Measurements from ENCODE around the gene JTB. TPM values are rescaled to one million over a fixed set of nuclear protein-coding genes. Genes with fewer than 3 reads are reported as not detected.
A peak's percentile ranks its signal among the peaks of the same experiment; 100 is the strongest.

Gene JTB
- total and polyA plus RNA-seq, 9 of the 15 experiments (the other 6 are each of a cell fraction or from before 2014, with no cell fraction given): 24.7 to 308 (median 151) TPM

DNA sequence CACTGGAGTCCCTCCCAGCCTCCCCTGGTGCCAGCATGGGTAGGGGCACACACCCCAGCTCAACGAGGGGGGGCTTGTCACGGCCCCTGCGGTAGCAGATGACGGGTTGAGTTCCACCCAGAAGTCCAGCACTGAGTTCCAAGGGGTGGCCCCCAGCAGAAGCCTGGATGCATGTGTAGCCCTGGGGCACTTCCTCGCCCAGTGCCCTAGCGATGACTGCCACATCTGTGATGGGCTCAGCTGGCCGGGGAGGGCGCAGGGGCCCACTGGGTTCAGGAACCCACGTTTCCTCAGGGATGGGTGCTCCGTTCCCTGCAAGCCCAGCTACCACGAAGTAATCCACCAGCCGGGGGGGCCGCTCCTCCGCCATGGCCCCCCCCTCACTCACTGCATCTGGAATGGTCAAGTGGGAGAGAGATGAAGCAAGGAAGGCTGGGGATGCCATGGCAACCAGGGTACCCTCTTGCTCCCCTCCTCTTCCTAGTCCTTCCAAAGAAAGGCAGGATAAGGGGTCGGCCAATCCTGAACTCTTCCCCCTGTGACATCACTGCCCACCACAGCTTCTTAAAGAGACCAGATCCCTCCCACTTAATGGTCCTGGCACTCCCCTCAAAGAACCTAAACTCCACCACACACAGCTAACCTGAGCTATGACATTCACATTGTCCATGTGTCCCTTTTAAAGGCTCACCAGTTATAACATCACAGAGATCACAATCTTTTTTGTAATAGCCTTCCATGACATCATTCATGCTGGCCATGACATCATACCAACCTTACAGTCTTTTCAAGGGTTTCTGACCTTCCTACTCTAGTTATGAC, 33.3 kb downstream of the JTB start (continued):
- TF ChIP-seq, protein P1, sequence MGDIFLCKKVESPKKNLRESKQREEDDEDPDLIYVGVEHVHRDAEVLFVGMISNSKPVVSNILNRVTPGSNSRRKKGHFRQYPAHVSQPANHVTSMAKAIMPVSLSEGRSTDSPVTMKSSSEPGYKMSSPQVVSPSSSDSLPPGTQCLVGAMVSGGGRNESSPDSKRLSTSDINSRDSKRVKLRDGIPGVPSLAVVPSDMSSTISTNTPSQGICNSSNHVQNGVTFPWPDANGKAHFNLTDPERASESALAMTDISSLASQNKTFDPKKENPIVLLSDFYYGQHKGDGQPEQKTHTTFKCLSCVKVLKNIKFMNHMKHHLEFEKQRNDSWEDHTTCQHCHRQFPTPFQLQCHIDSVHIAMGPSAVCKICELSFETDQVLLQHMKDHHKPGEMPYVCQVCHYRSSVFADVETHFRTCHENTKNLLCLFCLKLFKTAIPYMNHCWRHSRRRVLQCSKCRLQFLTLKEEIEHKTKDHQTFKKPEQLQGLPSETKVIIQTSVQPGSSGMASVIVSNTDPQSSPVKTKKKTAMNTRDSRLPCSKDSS (IDR thresholded peaks at IDR 0.05; ENCODE audit: low read depth, partially characterized antibody): no peak
- TF ChIP-seq ATF7 (IDR thresholded peaks at IDR 0.05) (peak; percentile 71; the same call in 1 of the 2 replicates), ZKSCAN1 (IDR thresholded peaks at IDR 0.05; ENCODE audit: low read depth, low read length) (no peak), STAT5A (IDR thresholded peaks at IDR 0.05; ENCODE audit: borderline replicate concordance, low read length) (no peak), SOX6 (IDR thresholded peaks at IDR 0.05) (no peak), MXI1 (IDR thresholded peaks at IDR 0.05; ENCODE audit: low read depth, low read length) (no peak), FUS (optimal IDR thresholded peaks at IDR 0.05; ENCODE audit: low read depth, low read length) (no peak), EWSR1 (IDR thresholded peaks at IDR 0.05; ENCODE audit: borderline replicate concordance, low read depth, partially characterized antibody) (no peak)
- TF ChIP-seq, protein P2, sequence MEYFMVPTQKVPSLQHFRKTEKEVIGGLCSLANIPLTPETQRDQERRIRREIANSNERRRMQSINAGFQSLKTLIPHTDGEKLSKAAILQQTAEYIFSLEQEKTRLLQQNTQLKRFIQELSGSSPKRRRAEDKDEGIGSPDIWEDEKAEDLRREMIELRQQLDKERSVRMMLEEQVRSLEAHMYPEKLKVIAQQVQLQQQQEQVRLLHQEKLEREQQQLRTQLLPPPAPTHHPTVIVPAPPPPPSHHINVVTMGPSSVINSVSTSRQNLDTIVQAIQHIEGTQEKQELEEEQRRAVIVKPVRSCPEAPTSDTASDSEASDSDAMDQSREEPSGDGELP (CRISPR knock-in tag; IDR thresholded peaks at IDR 0.05; ENCODE audit: borderline replicate concordance): peak; percentile 14; the same call in 1 of the 2 replicates
- TF ChIP-seq, protein P3, sequence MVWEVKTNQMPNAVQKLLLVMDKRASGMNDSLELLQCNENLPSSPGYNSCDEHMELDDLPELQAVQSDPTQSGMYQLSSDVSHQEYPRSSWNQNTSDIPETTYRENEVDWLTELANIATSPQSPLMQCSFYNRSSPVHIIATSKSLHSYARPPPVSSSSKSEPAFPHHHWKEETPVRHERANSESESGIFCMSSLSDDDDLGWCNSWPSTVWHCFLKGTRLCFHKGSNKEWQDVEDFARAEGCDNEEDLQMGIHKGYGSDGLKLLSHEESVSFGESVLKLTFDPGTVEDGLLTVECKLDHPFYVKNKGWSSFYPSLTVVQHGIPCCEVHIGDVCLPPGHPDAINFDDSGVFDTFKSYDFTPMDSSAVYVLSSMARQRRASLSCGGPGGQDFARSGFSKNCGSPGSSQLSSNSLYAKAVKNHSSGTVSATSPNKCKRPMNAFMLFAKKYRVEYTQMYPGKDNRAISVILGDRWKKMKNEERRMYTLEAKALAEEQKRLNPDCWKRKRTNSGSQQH (CRISPR knock-in tag; IDR thresholded peaks at IDR 0.05): no peak
- TF ChIP-seq, protein P4, sequence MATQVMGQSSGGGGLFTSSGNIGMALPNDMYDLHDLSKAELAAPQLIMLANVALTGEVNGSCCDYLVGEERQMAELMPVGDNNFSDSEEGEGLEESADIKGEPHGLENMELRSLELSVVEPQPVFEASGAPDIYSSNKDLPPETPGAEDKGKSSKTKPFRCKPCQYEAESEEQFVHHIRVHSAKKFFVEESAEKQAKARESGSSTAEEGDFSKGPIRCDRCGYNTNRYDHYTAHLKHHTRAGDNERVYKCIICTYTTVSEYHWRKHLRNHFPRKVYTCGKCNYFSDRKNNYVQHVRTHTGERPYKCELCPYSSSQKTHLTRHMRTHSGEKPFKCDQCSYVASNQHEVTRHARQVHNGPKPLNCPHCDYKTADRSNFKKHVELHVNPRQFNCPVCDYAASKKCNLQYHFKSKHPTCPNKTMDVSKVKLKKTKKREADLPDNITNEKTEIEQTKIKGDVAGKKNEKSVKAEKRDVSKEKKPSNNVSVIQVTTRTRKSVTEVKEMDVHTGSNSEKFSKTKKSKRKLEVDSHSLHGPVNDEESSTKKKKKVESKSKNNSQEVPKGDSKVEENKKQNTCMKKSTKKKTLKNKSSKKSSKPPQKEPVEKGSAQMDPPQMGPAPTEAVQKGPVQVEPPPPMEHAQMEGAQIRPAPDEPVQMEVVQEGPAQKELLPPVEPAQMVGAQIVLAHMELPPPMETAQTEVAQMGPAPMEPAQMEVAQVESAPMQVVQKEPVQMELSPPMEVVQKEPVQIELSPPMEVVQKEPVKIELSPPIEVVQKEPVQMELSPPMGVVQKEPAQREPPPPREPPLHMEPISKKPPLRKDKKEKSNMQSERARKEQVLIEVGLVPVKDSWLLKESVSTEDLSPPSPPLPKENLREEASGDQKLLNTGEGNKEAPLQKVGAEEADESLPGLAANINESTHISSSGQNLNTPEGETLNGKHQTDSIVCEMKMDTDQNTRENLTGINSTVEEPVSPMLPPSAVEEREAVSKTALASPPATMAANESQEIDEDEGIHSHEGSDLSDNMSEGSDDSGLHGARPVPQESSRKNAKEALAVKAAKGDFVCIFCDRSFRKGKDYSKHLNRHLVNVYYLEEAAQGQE (IDR thresholded peaks at IDR 0.05; ENCODE audit: borderline replicate concordance): no peak
- TF ChIP-seq, protein P4 (CRISPR knock-in tag; IDR thresholded peaks at IDR 0.05; ENCODE audit: low read depth): no peak
